Measurements from ENCODE around the gene SLC7A4.

DNA sequence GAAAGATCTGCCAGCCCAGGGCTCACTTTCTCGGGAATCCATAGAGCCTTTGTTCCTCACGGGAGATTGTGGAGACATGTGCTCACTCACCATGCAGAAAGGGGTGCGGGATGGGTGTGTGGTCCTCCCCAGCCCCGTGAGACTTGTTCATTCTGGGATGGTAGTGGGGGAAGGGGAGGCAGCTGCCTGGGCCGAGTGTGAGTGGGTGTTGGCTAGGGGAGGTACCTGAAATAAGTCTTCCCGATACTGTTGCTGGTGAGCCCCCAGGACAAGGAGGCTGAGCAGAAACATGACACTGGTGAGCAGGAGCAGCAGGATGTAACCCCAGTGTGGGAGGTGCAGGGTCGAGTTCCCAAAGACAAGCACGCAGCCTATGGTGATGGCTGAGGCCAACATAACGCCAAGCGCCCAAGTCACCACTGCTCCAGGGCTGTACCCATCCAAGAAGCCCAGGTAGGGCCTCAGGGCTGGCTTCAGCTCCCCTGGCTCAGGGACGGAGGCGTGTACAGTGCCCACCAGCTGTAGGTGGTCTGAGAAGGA lies 2.8 kb downstream of the SLC7A4 start:
- TF ChIP-seq, protein P1, sequence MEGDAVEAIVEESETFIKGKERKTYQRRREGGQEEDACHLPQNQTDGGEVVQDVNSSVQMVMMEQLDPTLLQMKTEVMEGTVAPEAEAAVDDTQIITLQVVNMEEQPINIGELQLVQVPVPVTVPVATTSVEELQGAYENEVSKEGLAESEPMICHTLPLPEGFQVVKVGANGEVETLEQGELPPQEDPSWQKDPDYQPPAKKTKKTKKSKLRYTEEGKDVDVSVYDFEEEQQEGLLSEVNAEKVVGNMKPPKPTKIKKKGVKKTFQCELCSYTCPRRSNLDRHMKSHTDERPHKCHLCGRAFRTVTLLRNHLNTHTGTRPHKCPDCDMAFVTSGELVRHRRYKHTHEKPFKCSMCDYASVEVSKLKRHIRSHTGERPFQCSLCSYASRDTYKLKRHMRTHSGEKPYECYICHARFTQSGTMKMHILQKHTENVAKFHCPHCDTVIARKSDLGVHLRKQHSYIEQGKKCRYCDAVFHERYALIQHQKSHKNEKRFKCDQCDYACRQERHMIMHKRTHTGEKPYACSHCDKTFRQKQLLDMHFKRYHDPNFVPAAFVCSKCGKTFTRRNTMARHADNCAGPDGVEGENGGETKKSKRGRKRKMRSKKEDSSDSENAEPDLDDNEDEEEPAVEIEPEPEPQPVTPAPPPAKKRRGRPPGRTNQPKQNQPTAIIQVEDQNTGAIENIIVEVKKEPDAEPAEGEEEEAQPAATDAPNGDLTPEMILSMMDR (IDR thresholded peaks at IDR 0.05) = no peak
- TF ChIP-seq ZFX (IDR thresholded peaks at IDR 0.05; ENCODE audit: borderline replicate concordance) = no peak
